Epithelial cell of proximal tubule (primary cell): ENCODE measurements around the gene TBPL1. TPM values are rescaled to one million over a fixed set of nuclear protein-coding genes. Genes with fewer than 3 reads are reported as not detected.
"Not testable (repeated sequence)": the region's sequence is repeated elsewhere in the genome, so short reads cannot be mapped to it uniquely, and the experiment has no call there.

ENCODE experiments used
- DNase-seq: peaks from one replicate; pipeline ENCODE4 v3.0.0-alpha.2; 2011; ENCODE audit warnings: low read depth
- H3K4me3 ChIP-seq: 2 replicates; pipeline ENCODE4 v1.5.1; 2011; ENCODE audit warnings: low read depth, mild to moderate bottlenecking, low read length
- CTCF ChIP-seq: conservative IDR thresholded peaks from 2 replicates; pipeline ENCODE4 v1.5.1; 2012; ENCODE audit warnings: low read depth, mild to moderate bottlenecking, low read length
- total RNA-seq: library from RNA; depleted of rRNA; stranded (reverse); fragments of >200 nt; gene quantifications from 2 replicates; pipeline ENCODE4 v1.2.3, GENCODE V29; 2015

Gene TBPL1
- total RNA-seq, 1 donor from 2014 or later: 24.7 TPM

GRCh38 chr6:133919362-133919761 lies 33.7 kb upstream of the TBPL1 start:
- H3K4me3 ChIP-seq: no peak overlapping the region
- DNase-seq: no peak
- no peak for TF ChIP-seq CTCF

GRCh38 chr6:133921249-133921859 lies 31.7 kb upstream of the TBPL1 start:
- peak; percentile 16 for DNase-seq
- no peak overlapping the region for H3K4me3 ChIP-seq
- peak; percentile 84 for TF ChIP-seq CTCF

- peak; percentile 43 for DNase-seq
- peak; percentile 93 for TF ChIP-seq CTCF
- no peak overlapping the region for H3K4me3 ChIP-seq
Measured at GRCh38 chr6:133923938-133924593, 29.0 kb upstream of the TBPL1 start.

- not testable (repeated sequence) for H3K4me3 ChIP-seq, DNase-seq
Measured at GRCh38 chr6:133931221-133931620, 21.8 kb upstream of the TBPL1 start.

GRCh38 chr6:133936352-133936751 lies 16.7 kb upstream of the TBPL1 start:
- not testable (repeated sequence) for DNase-seq, H3K4me3 ChIP-seq

GRCh38 chr6:133937909-133938308 lies 15.1 kb upstream of the TBPL1 start:
- no peak for TF ChIP-seq CTCF
- H3K4me3 ChIP-seq: no peak overlapping the region
- DNase-seq: no peak

GRCh38 chr6:133938533-133938932 lies 14.5 kb upstream of the TBPL1 start:
- no peak for TF ChIP-seq CTCF
- DNase-seq: no peak
- no peak overlapping the region for H3K4me3 ChIP-seq
